MM.1S (cell line): ENCODE results near the gene ACADL.

ENCODE experiments used
- DNase-seq: peaks from one replicate; pipeline ENCODE4 v3.0.0-alpha.2; 2015
- H2AFZ ChIP-seq: fragments of 300-600 bp; sonication (generic); 2 replicates; pipeline ENCODE4 v1.6.0; 2016; ENCODE audit warnings: antibody characterized with exemption, low read length
- H3F3A ChIP-seq: fragments of 300-600 bp; sonication (generic); 2 replicates; pipeline ENCODE4 v1.6.1; 2016; ENCODE audit warnings: mild to moderate bottlenecking, antibody characterized with exemption, low read length, moderate library complexity, mixed read lengths; ENCODE audit not compliant: insufficient read depth
- H3K27ac ChIP-seq: fragments of 300-600 bp; sonication (generic); 2 replicates; pipeline ENCODE4 v1.5.1; 2016; ENCODE audit warnings: mild to moderate bottlenecking, low read length
- H3K27me3 ChIP-seq: fragments of 300-600 bp; sonication (generic); replicated peaks from 2 replicates; pipeline ENCODE4 v1.6.0; 2016; ENCODE audit warnings: low read length; ENCODE audit not compliant: insufficient read depth
- H3K36me3 ChIP-seq: fragments of 300-600 bp; sonication (generic); replicated peaks from 2 replicates; pipeline ENCODE4 v1.6.1; 2016; ENCODE audit warnings: mild to moderate bottlenecking, low read length, mixed read lengths; ENCODE audit not compliant: insufficient read depth
- H3K4me1 ChIP-seq: fragments of 300-600 bp; sonication (generic); 2 replicates; pipeline ENCODE4 v1.6.1; 2016; ENCODE audit warnings: low read length, mixed read lengths
- H3K4me2 ChIP-seq: fragments of 300-600 bp; sonication (generic); 2 replicates; pipeline ENCODE4 v1.6.0; 2016; ENCODE audit warnings: low read depth, low read length
- H3K4me3 ChIP-seq: fragments of 300-600 bp; sonication (generic); 2 replicates; pipeline ENCODE4 v1.5.1; 2016; ENCODE audit warnings: low read length, mixed read lengths
- H3K79me2 ChIP-seq: fragments of 300-600 bp; sonication (generic); 2 replicates; pipeline ENCODE4 v1.6.1; 2016; ENCODE audit warnings: mixed run types, low read length, mixed read lengths
- H3K9ac ChIP-seq: fragments of 300-600 bp; sonication (generic); 2 replicates; pipeline ENCODE4 v1.6.1; 2016; ENCODE audit warnings: low read length, mixed read lengths
- H3K9me2 ChIP-seq: fragments of 300-600 bp; sonication (generic); replicated peaks from 2 replicates; pipeline ENCODE4 v1.6.1; 2016; ENCODE audit warnings: mild to moderate bottlenecking, low read length, mixed read lengths; ENCODE audit not compliant: insufficient read depth
- H3K9me3 ChIP-seq: fragments of 300-600 bp; sonication (generic); replicated peaks from 2 replicates; pipeline ENCODE4 v1.6.1; 2016; ENCODE audit warnings: mild to moderate bottlenecking, low read length, mixed read lengths; ENCODE audit not compliant: insufficient read depth
- H4K20me1 ChIP-seq: fragments of 300-600 bp; sonication (generic); 2 replicates; pipeline ENCODE4 v1.6.1; 2016; ENCODE audit warnings: mild to moderate bottlenecking, low read length, moderate library complexity, mixed read lengths; ENCODE audit not compliant: insufficient read depth
- CTCF ChIP-seq: fragments of 300-600 bp; sonication (generic); IDR thresholded peaks from 2 replicates; pipeline ENCODE4 v1.5.1; 2016; ENCODE audit warnings: antibody characterized with exemption, low read length, mixed read lengths
- EZH2 ChIP-seq: fragments of 300-600 bp; sonication (generic); optimal IDR thresholded peaks from 2 replicates; pipeline ENCODE3; 2017; ENCODE audit warnings: low read depth, mild to moderate bottlenecking, antibody characterized with exemption, low read length, mixed read lengths
- EZH2phosphoT487 ChIP-seq: fragments of 300-600 bp; sonication (generic); IDR thresholded peaks from 2 replicates; pipeline ENCODE4 v1.6.1; 2018; ENCODE audit warnings: antibody characterized with exemption, low read length

Gene ACADL

DNA sequence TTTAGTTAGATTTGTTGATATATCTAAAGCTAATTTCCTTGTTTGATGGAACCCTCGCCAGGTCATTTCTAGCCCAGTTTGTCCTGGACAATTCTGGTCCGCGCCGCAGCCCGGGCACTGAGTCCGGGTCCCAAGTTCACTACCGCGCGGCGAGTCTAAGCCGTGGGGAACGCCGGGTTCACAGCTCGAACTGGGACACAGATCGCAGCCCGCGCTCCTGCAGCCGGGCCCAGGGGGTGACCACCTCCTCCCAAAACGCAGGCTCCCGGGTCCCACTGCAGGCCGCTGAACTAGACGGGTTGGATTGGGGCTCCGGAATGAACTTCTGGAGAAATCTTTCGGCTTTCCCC, 681 bp downstream of the ACADL start:
- Histone ChIP-seq H3K27me3 (no peaks in the 10 kb centered on the region), H3K9me3 (no peaks in the 10 kb centered on the region), H4K20me1 (no peaks in the 10 kb centered on the region), H3F3A (no peaks in the 10 kb centered on the region), H3K36me3 (no peaks in the 10 kb centered on the region), H2AFZ (no peak overlapping the region), H3K9me2 (no peaks in the 10 kb centered on the region), H3K27ac (no peak overlapping the region), H3K79me2 (no peaks in the 10 kb centered on the region), H3K9ac (no peak overlapping the region), H3K4me3 (no peak overlapping the region), H3K4me1 (no peaks in the 10 kb centered on the region), H3K4me2 (0 out of 2 replicates have a peak overlapping the region, but pooled peaks have one; percentile 25)
- no peak for DNase-seq
- no peak for TF ChIP-seq CTCF
- no peak for TF ChIP-seq EZH2
- no peak for TF ChIP-seq EZH2phosphoT487

GRCh38 chr2:210215120-210215519, 10.1 kb downstream of the ACADL start:
- Histone ChIP-seq H3K9me3 (no peaks in the 10 kb centered on the region), H2AFZ (0 out of 2 replicates have a peak overlapping the region, but pooled peaks have one; percentile 8)
- no peak for DNase-seq

DNA sequence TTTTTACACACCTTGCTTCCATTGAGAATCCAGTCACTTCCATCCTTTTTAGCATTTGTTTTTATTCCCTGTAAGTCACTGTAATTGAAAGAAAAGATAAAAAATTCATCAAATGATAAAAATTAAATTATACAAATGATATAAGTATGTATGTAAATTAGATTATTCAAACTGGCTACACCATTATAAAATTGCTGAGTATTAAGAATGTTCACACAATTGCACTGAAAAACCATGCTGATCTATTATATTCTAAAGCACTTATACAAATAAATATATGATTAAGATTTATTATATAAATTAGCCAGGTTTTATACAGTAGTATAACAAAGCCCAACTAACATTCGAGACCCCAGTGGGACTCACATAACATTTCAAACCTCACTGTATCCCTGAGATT, 15.1 kb downstream of the ACADL start:
- no peak overlapping the region for H3K9ac ChIP-seq
- no peaks in the 10 kb centered on the region for H3K9me3 ChIP-seq
- no peak for DNase-seq
- H3K9me2 ChIP-seq: no peaks in the 10 kb centered on the region
- no peaks in the 10 kb centered on the region for H4K20me1 ChIP-seq
- no peaks in the 10 kb centered on the region for H3K27me3 ChIP-seq
- no peaks in the 10 kb centered on the region for H3K79me2 ChIP-seq
- no peak overlapping the region for H3K27ac ChIP-seq
- TF ChIP-seq CTCF (no peak), EZH2 (no peak), EZH2phosphoT487 (no peak)
- H3K4me2 ChIP-seq: no peak overlapping the region
- H3K4me1 ChIP-seq: no peaks in the 10 kb centered on the region
- H3K4me3 ChIP-seq: no peak overlapping the region
- no peak overlapping the region for H2AFZ ChIP-seq
- no peaks in the 10 kb centered on the region for H3K36me3 ChIP-seq
- H3F3A ChIP-seq: no peaks in the 10 kb centered on the region

More at GRCh38 chr2:210215120-210215519, 10.1 kb downstream of the ACADL start:
- TF ChIP-seq CTCF: no peak
- TF ChIP-seq EZH2: no peak
- no peak for TF ChIP-seq EZH2phosphoT487
- H3K9me2 ChIP-seq: no peaks in the 10 kb centered on the region
- no peaks in the 10 kb centered on the region for H3K36me3 ChIP-seq
- no peak overlapping the region for H3K27ac ChIP-seq
- H3K9ac ChIP-seq: no peak overlapping the region
- H3K79me2 ChIP-seq: no peaks in the 10 kb centered on the region
- no peak overlapping the region for H3K4me2 ChIP-seq
- H3K4me3 ChIP-seq: no peak overlapping the region
- H3K4me1 ChIP-seq: no peaks in the 10 kb centered on the region
- H4K20me1 ChIP-seq: no peaks in the 10 kb centered on the region
- H3K27me3 ChIP-seq: no peaks in the 10 kb centered on the region
- no peaks in the 10 kb centered on the region for H3F3A ChIP-seq
